NCI-H128 (cell line): ENCODE data around the gene ADGRE3.
"Not testable (repeated sequence)": the region's sequence is repeated elsewhere in the genome, so short reads cannot be mapped to it uniquely, and the experiment has no call there.

Experiments
- DNase-seq: peaks from one replicate; lab custom pipeline; 2025; ENCODE audit not compliant: unreplicated experiment; lab: John Stamatoyannopoulos, UW

Gene ADGRE3

DNA sequence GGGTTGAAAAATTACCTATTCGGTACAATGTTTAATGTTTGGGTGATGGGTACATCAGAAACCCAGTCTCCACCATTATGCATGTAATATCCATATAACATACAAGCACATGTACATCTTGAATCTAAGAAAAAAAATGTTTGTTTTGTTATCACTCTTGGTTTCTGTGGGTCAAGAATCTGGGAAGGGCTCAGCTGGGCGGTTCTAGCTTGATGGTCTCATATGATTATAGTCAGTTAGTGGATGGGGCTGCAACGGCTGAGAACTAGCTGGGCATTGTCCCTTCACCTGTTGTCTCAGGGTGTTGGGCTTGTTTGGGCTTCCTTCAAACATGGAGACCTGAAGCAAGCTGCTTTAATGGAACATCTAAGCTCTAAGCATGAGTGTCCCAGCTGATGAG lies 4.7 kb downstream of the ADGRE3 start:
- no peak for DNase-seq

DNA sequence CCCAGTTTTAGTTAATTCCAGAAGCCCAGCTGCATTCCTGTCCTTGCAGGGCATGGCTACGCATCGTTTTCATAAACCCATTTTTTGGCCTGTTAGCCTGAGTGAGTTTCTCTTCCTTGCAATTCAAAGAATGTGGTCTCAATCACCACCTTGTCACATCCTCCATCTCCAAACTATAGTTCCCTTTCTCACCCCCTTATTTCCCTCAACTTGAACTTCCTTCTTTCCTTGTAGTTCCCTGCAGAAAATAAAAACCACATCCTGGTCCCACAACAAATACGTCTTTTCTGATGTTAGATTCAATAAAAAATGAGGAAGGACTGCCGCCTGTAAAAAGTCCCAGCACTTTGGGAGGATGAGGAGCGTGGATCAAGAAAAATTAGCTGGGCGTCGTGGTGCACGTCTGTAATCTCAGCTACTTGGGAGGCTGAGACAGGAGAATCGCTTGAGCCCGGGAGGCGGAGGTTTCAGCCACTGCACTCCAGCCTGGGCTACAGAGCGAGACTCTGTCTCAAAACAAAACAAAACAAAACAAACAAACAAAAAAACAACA lies 13.2 kb downstream of the ADGRE3 start:
- no peak for DNase-seq

- no peak for DNase-seq
These were observed 14.7 kb downstream of the ADGRE3 start for GRCh38 chr19:14659874-14660489.

GRCh38 chr19:14655726-14656125 lies 18.9 kb downstream of the ADGRE3 start:
- no peak for DNase-seq

DNA sequence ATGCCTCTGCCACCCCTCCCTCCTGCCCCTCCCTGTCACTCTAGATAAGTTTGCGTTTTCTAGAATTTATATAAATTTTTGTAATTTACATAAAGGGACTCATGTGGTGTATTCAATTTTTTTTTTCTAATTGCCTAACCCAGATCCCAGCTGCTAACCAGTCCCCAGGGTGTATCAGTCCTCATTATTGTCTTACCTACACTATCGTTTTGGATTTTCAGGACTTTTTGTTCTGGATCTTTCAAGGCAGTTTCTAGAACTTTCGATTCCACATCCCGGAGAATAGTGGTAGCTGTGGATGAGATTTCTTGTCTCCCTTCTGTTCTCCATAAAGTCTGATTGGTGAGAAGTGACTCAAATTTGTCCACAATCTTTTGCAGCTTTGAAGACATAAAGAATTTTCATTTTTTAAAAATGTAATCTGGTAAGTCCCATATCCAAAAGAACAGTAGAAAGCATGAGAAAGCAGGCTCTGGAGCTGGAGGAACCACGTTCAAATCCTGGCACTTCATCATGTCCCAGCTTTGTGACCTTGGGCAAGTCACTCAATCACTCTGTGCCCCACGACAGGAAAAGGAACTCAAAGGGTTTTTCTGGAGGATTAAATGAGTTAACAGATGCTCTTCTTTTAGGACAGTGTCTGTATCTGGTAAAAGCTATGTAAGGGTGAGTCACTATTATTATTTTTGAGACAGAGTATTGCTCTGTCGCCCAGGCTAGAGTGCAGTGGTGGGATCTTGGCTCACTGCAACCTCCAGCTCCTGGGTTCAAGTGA lies 19.7 kb downstream of the ADGRE3 start:
- DNase-seq, result no peak

GRCh38 chr19:14650161-14650560 lies 24.5 kb downstream of the ADGRE3 start:
- DNase-seq, result no peak

DNA sequence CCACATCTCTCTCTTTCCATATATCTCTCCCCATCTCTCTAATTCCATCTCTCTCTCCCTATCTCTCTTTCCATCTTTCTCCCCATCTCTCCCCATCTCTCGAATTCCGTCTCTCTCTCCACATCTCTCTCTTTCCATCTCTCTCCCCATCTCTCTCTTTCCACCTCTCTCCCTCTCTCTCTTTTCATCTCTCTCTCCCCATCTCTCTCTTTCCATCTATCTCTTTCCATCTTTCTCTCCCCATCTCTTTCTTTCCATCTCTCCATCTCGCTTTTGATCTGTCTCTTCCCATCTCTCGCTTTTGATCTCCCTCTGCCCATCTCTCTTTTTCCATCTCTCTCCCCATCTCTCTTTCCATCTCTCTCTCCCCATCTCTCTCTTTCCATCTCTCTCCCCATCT lies 25.6 kb downstream of the ADGRE3 start:
- no peak for DNase-seq

- DNase-seq, result no peak
These were observed 26.1 kb downstream of the ADGRE3 start for GRCh38 chr19:14648506-14648905.

DNA sequence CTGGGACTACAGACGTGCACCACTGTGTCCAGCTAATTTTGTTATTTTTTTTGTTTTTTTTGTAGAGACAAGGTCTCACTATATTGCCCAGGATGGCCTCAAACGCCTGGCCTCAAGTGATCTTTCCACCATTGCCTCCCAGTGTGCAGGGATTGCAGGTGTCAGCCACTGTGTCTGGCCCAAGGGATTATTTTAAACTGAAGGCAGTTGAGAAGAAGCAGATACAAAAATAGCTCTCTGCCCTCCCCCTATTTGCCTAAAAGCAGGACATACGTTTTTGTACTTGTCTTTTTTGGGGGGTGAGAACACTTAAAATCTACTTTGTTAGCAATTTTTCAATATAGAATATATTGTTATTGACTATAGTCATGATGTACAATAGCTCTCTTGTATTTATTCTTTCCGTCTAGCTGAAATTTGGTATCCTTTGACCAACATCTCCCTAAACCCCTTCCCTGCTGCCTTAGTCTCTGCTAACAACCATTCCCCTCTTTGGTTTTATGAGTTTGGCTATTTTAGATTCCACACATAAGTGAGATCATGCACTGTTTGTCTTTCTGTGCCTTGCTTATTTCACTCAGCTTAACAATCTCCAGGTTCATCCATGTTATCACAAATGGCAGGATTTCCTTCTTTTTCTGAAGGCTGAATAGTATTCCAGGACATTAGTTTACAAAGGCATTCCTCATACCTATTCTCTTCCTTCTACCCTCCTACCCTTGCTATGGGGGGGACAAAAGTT lies 34.9 kb downstream of the ADGRE3 start:
- no peak for DNase-seq

GRCh38 chr19:14632286-14632685 lies 42.4 kb downstream of the ADGRE3 start:
- no peak for DNase-seq

- DNase-seq, result no peak
These were observed 45.1 kb downstream of the ADGRE3 start for GRCh38 chr19:14629557-14629956.

DNA sequence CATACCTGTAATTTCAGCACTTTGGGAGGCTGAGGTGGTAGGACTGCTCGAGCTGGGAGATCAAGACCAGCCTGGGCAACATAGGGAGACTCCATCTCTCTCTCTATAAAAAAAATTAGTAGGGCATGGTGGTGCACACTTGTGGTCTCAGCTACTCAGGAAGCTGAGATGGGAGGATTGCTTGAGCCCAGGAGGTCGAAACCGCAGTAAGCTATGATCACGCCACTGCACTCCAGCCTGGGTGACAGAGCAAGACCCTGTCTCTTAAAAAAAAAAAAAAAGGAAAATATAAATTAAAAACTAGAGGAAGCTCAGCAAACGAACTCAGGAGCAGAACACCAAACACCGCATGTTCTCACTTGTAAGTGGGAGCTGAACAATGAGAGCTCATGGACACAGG lies 50.2 kb downstream of the ADGRE3 start:
- DNase-seq, result not testable (repeated sequence)

DNA sequence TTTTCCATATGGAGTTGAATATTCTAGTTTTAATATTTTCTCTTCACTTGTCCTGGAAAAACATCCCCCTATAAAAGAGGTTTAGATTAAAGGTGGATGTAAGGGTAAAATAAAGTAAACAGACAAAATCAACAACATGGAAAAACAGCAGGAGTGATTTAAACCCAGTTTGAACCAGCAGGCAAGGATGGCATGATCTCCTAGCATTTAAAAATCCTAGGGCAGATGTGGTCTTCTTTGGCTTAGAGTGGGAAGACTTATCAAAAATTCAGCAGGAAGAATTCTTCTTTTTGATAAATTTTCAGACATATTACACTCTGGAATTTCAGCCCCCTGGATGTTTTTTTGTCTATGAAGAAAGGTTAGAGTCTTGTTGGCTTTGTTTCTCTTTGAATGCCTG lies 55.2 kb downstream of the ADGRE3 start:
- no peak for DNase-seq

DNA sequence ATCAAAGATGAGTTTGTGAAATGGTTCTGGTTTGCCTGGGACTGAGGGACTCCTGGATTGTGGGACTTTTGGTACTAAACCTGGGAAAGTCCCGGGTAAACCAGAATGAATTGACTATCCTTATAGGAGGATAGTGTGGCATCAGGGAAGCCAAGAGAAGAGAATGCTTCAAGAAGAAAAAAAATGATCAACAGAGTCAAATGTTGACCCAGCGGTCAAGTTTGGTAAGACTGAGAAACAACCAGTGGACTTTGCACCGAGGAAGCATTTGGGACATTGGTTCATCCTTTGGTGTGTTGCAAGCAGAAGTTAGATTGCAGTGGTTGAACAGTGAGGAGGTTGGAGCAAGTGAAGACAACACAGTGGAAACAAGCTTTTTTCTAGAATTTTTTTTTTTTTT lies 58.2 kb downstream of the ADGRE3 start:
- DNase-seq, result no peak

- DNase-seq, result no peak
These were observed 59.0 kb downstream of the ADGRE3 start for GRCh38 chr19:14615623-14616022.

DNA sequence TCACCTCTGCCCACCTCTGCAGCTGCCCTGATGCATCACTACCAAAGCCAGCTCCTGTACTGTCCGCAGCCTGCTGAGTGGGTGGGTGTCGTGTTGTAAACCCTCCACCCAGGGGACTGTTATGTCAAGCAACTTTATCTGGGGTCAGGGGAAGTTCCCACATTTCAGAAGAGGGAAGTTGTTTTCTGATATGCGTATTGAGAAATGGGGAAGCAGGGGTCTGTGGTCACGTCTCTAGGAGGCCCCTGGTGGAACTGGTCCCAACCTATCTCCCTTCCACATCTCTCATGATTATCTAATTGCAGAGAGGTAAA lies 60.6 kb downstream of the ADGRE3 start:
- DNase-seq, result no peak

DNA sequence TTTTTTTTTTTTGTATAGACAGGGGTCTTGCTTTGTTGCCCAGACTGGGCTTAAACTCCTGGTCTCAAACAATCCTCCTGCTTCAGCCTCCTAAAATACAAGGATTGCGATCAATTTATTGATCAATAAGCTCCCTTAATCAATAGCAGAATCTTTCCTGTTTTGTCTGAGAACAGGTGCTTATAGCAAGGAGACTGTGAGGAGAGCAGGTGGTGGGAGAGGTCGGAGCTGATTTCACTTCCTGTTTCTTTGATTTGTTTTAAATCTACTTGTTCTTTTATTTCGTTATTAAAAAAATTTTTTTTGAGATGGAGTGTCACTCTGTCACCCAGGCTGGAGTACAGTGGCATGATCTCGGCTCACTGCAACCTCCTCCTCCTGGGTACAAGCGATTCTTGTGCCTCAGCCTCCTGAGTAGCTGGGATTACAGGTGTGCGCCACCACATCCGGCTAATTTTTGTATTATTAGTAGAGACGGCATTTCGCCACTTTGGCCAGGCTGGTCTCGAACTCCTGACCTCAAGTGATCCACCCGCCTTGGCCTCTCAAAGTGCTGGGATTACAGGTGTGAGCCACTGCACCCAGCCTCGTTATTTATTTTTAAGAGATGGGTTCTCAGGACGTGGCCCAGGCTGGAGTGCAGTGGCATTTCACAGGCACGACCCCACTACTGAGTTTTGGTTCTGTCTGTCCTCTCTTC lies 61.1 kb downstream of the ADGRE3 start:
- DNase-seq, result not testable (repeated sequence)

DNA sequence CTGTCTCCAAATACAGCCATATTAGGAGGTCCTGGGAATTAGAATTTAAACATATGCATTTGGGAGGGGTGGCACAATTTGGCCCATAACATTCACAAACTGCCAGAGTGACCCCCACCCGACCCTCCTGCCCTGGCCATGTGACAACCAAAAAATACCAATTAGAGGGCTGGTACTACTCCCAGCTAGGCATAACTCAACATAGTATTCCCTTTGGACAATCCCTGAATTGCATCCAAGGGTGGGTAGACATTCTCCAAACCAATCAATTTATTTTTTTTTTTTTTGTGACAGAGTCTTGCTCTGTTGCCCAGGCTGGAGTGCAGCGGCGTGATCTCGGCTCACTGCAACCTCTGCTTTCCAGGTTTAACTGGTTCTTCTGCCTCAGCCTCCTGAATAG lies 62.0 kb downstream of the ADGRE3 start:
- DNase-seq, result no peak

DNA sequence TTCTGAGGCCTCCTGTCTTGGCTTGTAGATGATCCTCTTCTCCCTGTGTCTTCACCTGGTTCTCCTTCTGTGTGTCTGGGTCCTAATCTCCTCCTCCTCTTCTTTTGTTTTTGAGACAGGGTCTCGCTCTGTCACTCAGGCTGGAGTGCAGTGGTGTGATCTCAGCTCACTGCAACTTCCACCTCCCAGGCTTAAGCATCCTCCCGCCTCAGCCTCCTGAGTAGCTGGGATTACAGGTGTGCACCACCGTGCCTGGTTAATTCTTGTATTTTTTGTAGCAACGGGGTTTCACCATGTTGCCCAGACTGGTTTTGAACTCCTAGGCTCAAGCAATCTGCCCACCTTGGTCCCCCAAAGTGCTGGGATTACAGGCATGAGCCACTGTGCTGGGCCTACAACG lies 62.4 kb downstream of the ADGRE3 start:
- DNase-seq, result not testable (repeated sequence)

DNA sequence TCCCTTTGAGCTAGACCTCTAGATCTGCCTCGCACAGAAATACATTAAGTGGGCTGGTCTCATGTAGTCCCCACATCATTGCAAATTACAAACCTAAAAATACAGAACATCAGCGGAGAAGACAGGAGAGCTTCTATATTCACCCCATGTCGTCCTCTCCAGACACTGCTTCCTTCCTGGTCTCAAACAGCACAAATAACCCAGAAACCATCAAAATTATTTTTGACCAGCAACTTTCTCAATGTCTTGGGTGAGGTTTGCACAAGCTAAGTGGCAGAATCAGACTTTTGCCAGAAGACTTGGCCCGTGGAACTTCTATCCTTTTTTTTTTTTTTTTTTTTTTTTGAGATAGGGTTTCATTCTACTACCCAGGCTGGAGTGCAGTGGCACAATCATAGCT lies 63.6 kb downstream of the ADGRE3 start:
- no peak for DNase-seq

DNA sequence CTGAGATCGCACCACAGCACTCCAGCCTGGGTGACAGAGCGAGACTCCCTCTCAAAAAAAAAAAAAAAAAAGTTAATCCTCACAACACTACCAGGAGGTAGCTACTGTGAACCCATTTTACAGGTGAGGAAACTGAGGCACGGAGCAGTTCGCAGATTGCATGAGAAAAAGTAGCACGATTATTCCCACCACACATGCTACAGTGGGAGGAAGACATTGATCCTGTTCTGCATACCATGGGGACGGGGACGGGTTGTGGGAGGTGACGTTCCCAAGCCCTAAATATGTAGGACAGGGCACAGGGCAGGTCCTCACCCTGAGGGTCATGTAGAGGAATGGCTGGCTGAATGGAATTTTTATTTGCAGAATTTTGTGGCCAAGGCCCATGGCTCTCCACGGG lies 68.0 kb downstream of the ADGRE3 start:
- DNase-seq, result no peak
